IMR-90 (cell line): ENCODE measurements around the gene SYN1. TPM values are rescaled to one million over a fixed set of nuclear protein-coding genes. Genes with fewer than 3 reads are reported as not detected.

Experiments
- ATAC-seq: fragments of 200-7000 bp; cut with Tn5 transposase; 2 replicates; pipeline ENCODE4 v1.9.1; 2020; ENCODE audit warnings: low read depth, mild to moderate bottlenecking, moderate library complexity
- BruUV-seq: library from RNA; stranded (reverse); fragments of 400-500 nt; replicated peaks from 2 replicates; lab custom pipeline; 2021; lab: Mats Ljungman, UMichigan
- CTCF ChIA-PET: fragments of 300-600 bp; formaldehyde crosslinking; extraction: SDS; loops from one replicate; lab custom pipeline; 2021; ENCODE audit warnings: antibody characterized with exemption; lab: Yijun Ruan, JAX
- POLR2A ChIA-PET: fragments of 300-600 bp; sonication (Branson Sonifier 250); formaldehyde crosslinking; loops from one replicate; lab custom pipeline; 2022; ENCODE audit warnings: antibody characterized with exemption; ENCODE audit not compliant: unreplicated experiment; lab: Charles Lee
- DNase-seq: peaks from one replicate; pipeline ENCODE4 v3.0.0; 2013
- H2AFZ ChIP-seq: replicated peaks from 2 replicates; pipeline ENCODE3; 2013; ENCODE audit warnings: low read length, mild to moderate bottlenecking; ENCODE audit not compliant: poor library complexity
- H2AK5ac ChIP-seq: 2 replicates; pipeline ENCODE4 v1.6.1; 2013; ENCODE audit warnings: low read depth, low read length, inconsistent platforms
- H2AK9ac ChIP-seq: replicated peaks from 2 replicates; pipeline ENCODE3; 2013; ENCODE audit warnings: mild to moderate bottlenecking, low read depth, low read length, moderate library complexity; ENCODE audit not compliant: poor library complexity
- H2BK120ac ChIP-seq: 2 replicates; pipeline ENCODE4 v1.6.1; 2013; ENCODE audit warnings: low read depth, low read length, inconsistent platforms
- H2BK15ac ChIP-seq: 3 replicates; pipeline ENCODE4 v1.6.1; 2013; ENCODE audit warnings: low read depth, low read length, inconsistent platforms
- H2BK20ac ChIP-seq: 2 replicates; pipeline ENCODE4 v1.6.1; 2013; ENCODE audit warnings: low read depth, mild to moderate bottlenecking, inconsistent platforms, low read length, moderate library complexity
- H2BK5ac ChIP-seq: 2 replicates; pipeline ENCODE4 v1.6.1; 2013; ENCODE audit warnings: mild to moderate bottlenecking, low read depth, low read length, inconsistent platforms; ENCODE audit not compliant: poor library complexity, severe bottlenecking
- H3K14ac ChIP-seq: replicated peaks from 2 replicates; pipeline ENCODE4 v1.6.1; 2013; ENCODE audit warnings: low read depth, low read length, inconsistent platforms
- H3K18ac ChIP-seq: 2 replicates; pipeline ENCODE4 v1.6.1; 2013; ENCODE audit warnings: low read depth, low read length, control low read depth
- H3K23ac ChIP-seq: 2 replicates; pipeline ENCODE4 v1.6.1; 2013; ENCODE audit warnings: low read depth, low read length, inconsistent platforms
- H3K27ac ChIP-seq: 2 replicates; pipeline ENCODE4 v1.5.1; 2013; ENCODE audit warnings: mild to moderate bottlenecking, control low read depth, low read length; ENCODE audit not compliant: insufficient read depth
- H3K27me3 ChIP-seq: 2 replicates; pipeline ENCODE4 v1.6.1; 2013; ENCODE audit warnings: low read length; ENCODE audit not compliant: control insufficient read depth, insufficient read depth
- H3K36me3 ChIP-seq: 2 replicates; pipeline ENCODE4 v1.6.1; 2013; ENCODE audit warnings: low read length, mixed read lengths; ENCODE audit not compliant: control insufficient read depth, insufficient read depth
- H3K4ac ChIP-seq: 2 replicates; pipeline ENCODE4 v1.6.1; 2013; ENCODE audit warnings: low read depth, low read length, inconsistent platforms
- H3K4me1 ChIP-seq: 2 replicates; pipeline ENCODE4 v1.6.1; 2013; ENCODE audit warnings: low read length, mixed read lengths; ENCODE audit not compliant: control insufficient read depth, insufficient read depth
- H3K4me2 ChIP-seq: 2 replicates; pipeline ENCODE4 v1.6.1; 2013; ENCODE audit warnings: low read depth, mild to moderate bottlenecking, control low read depth, low read length, moderate library complexity
- H3K4me3 ChIP-seq: 2 replicates; pipeline ENCODE4 v1.5.1; 2013; ENCODE audit warnings: low read depth, mild to moderate bottlenecking, control low read depth, low read length, moderate library complexity; ENCODE audit not compliant: insufficient read depth
- H3K56ac ChIP-seq: 2 replicates; pipeline ENCODE4 v1.6.1; 2013; ENCODE audit warnings: low read length, inconsistent platforms; ENCODE audit not compliant: insufficient read depth; ENCODE audit errors: extremely low read depth
- H3K79me1 ChIP-seq, 2 experiments: 2 replicates each; pipeline ENCODE4 v1.6.1; 2013; ENCODE audit warnings: low read length in 2 of 2, inconsistent platforms in 1 of 2, low read depth in 1 of 2
- H3K9ac ChIP-seq: 2 replicates; pipeline ENCODE4 v1.6.1; 2013; ENCODE audit warnings: low read depth, low read length, control low read depth
- H3K9me1 ChIP-seq: 2 replicates; pipeline ENCODE4 v1.6.1; 2013; ENCODE audit warnings: low read length, inconsistent platforms; ENCODE audit not compliant: insufficient read depth
- H3K9me3 ChIP-seq: 2 replicates; pipeline ENCODE4 v1.6.1; 2013; ENCODE audit warnings: low read length; ENCODE audit not compliant: control insufficient read depth, insufficient read depth
- H4K20me1 ChIP-seq: 2 replicates; pipeline ENCODE4 v1.6.1; 2013; ENCODE audit warnings: low read length, inconsistent platforms; ENCODE audit not compliant: insufficient read depth
- H4K5ac ChIP-seq: 2 replicates; pipeline ENCODE4 v1.6.1; 2013; ENCODE audit warnings: mild to moderate bottlenecking, low read depth, low read length, control low read depth
- H4K8ac ChIP-seq, 2 experiments: 2 replicates each; pipeline ENCODE4 v1.6.1; 2013; ENCODE audit warnings: low read depth in 2 of 2, low read length in 2 of 2, control low read depth in 1 of 2, inconsistent platforms in 1 of 2
- H4K91ac ChIP-seq: 2 replicates; pipeline ENCODE4 v1.6.1; 2013; ENCODE audit warnings: low read depth, low read length, inconsistent platforms; ENCODE audit not compliant: insufficient read depth
- BHLHE40 ChIP-seq: fragments of 150-350 bp; IDR thresholded peaks from 2 replicates; pipeline ENCODE4 v1.6.1; 2016; ENCODE audit warnings: mild to moderate bottlenecking, low read depth, low read length
- CEBPB ChIP-seq: IDR thresholded peaks from 2 replicates; pipeline ENCODE4 v1.6.1; 2012; ENCODE audit warnings: low read depth, low read length, improper control_type of control experiment
- FOS ChIP-seq: fragments of 150-350 bp; IDR thresholded peaks from 2 replicates; pipeline ENCODE4 v1.6.1; 2016; ENCODE audit warnings: low read depth, low read length
- MAFK ChIP-seq: IDR thresholded peaks from 2 replicates; pipeline ENCODE4 v1.6.1; 2012; ENCODE audit warnings: low read depth, low read length, improper control_type of control experiment
- MAZ ChIP-seq: IDR thresholded peaks from 2 replicates; pipeline ENCODE4 v1.6.1; 2012; ENCODE audit warnings: low read depth, mild to moderate bottlenecking, low read length, improper control_type of control experiment, moderate library complexity, borderline replicate concordance
- MXI1 ChIP-seq: IDR thresholded peaks from 2 replicates; pipeline ENCODE4 v1.6.1; 2012; ENCODE audit warnings: low read depth, mild to moderate bottlenecking, low read length, moderate library complexity, borderline replicate concordance
- NFE2L2 ChIP-seq: fragments of 150-350 bp; IDR thresholded peaks from 2 replicates; pipeline ENCODE4 v1.6.1; 2016; ENCODE audit warnings: low read depth, mild to moderate bottlenecking, low read length
- POLR2A ChIP-seq: IDR thresholded peaks from 2 replicates; pipeline ENCODE4 v1.6.1; 2012; ENCODE audit warnings: mild to moderate bottlenecking, low read depth, low read length
- RAD21 ChIP-seq: IDR thresholded peaks from 2 replicates; pipeline ENCODE4 v1.6.1; 2012; ENCODE audit warnings: low read length, improper control_type of control experiment
- RCOR1 ChIP-seq: IDR thresholded peaks from 2 replicates; pipeline ENCODE4 v1.6.1; 2012; ENCODE audit warnings: mild to moderate bottlenecking, low read length, improper control_type of control experiment; ENCODE audit not compliant: insufficient replicate concordance
- RFX5 ChIP-seq: IDR thresholded peaks from 2 replicates; pipeline ENCODE4 v1.8.0; 2012; ENCODE audit warnings: low read depth, mild to moderate bottlenecking, low read length, moderate library complexity
- SMC3 ChIP-seq: fragments of 150-350 bp; IDR thresholded peaks from 2 replicates; pipeline ENCODE4 v1.6.1; 2016; ENCODE audit warnings: low read depth, mild to moderate bottlenecking, antibody characterized with exemption, low read length, moderate library complexity
- WGBS, 2 experiments: methylation state at CpG; one replicate each; pipeline versions ENCODE4 v1.1.5 to v1.1.7; 2013; ENCODE audit warnings: missing lambda C conversion rate in 2 of 2; ENCODE audit not compliant: insufficient read length in 1 of 2; ENCODE audit errors: extremely low coverage in 2 of 2; 5-methylcytosine and 5-hydroxymethylcytosine counted together
- dilution Hi-C: fragments of 300-500 bp; cut with HindIII; formaldehyde crosslinking; loops from one replicate; pipeline ENCODE4 v1.14.3; 2018; ENCODE audit warnings: low sequenced_read_pairs; ENCODE audit not compliant: unreplicated experiment
- in situ Hi-C: fragments of 300-500 bp; cut with MboI; formaldehyde crosslinking; loops from 3 replicates; pipeline ENCODE4 v1.14.3; 2019; ENCODE audit warnings: low sequenced_read_pairs, inconsistent platforms, mixed read lengths
- intact Hi-C: fragments of 100-400 bp; cut with micrococcal nuclease; formaldehyde crosslinking; loops from 2 replicates; pipeline ENCODE4 v1.10.0; 2022
- polyA plus RNA-seq, 3 experiments: library from polyadenylated mRNA; depleted of rRNA; stranded (reverse); fragments of >200 nt; gene quantifications; 2 replicates each; pipeline ENCODE4 v1.2.3, GENCODE V29; 2012; ENCODE audit warnings: low replicate concordance in 1 of 3
- total RNA-seq: library from RNA; depleted of rRNA; stranded (reverse); fragments of >200 nt; gene quantifications from 2 replicates; pipeline ENCODE4 v1.2.3, GENCODE V29; 2012
- TF ChIP-seq, protein P1 (sequence below): fragments of 150-350 bp; IDR thresholded peaks from 2 replicates; pipeline ENCODE4 v1.6.1; 2017; ENCODE audit warnings: mild to moderate bottlenecking, antibody characterized with exemption, low read length, low read depth
- TF ChIP-seq, protein P2 (sequence below): conservative IDR thresholded peaks from 2 replicates; pipeline ENCODE4 v1.5.1; 2012; ENCODE audit warnings: mild to moderate bottlenecking, low read depth, low read length, improper control_type of control experiment
- TF ChIP-seq, protein P3 (sequence below): fragments of 150-350 bp; IDR thresholded peaks from 2 replicates; pipeline ENCODE4 v1.6.1; 2016; ENCODE audit warnings: low read depth, mild to moderate bottlenecking, low read length, moderate library complexity, borderline replicate concordance

SYN1 gene
- total and polyA plus RNA-seq, 2 of the 4 experiments (the other 2 are of a cell fraction), result under 0.01 to 0.56 TPM

DNA sequence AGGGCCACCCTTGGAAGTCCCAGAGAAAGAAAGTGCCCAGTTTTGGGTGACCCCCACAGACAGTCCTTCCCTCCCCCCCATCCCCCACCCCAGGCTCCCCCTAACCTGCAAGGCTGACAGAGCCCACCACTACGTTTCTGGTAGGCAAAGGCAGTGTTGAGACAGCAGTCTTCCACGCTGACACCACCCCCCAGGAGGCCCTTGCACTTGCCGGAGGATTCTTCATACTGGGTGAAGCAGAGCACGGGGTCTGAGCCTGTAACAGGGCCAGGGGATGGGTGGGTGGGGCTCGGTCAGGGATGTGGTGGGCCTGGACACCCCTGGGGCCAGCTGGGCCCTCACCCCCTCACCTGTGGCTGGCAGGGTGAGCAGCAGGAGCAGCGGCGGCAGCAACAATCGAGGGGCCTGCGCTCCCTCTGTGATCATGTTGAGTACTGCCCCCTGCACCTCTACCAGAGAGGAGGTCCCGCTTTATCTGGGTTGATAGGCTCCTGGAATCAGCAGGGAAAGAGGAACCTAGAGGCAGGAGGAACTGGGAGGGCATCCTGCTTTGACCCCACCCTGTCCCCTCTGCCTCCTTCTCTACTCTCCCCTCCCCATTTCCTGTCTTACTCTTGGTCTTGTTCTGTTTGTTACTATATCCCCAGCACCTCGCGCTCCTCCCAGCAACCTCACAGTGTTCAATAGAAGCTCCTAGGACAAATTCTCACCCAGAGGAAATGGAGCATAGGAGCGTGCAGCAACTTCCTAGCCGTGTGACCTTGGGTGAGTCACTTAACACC lies 10.0 kb upstream of the SYN1 start, which contains the start of gene CFP:
CFP (minus strand) TSS at position 512 of the 782 bp plus-strand sequence; CDS start at position 426, 86 bp downstream.
- no peak for ATAC-seq
- intact Hi-C loops, result no loop called here
- no peak for TF ChIP-seq SMC3
- no peak for TF ChIP-seq RFX5
- TF ChIP-seq RAD21, result no peak
- no peak for TF ChIP-seq RCOR1
- no peak for TF ChIP-seq NFE2L2
- TF ChIP-seq FOS, result no peak
- no peak for TF ChIP-seq MAFK
- TF ChIP-seq, protein P1, sequence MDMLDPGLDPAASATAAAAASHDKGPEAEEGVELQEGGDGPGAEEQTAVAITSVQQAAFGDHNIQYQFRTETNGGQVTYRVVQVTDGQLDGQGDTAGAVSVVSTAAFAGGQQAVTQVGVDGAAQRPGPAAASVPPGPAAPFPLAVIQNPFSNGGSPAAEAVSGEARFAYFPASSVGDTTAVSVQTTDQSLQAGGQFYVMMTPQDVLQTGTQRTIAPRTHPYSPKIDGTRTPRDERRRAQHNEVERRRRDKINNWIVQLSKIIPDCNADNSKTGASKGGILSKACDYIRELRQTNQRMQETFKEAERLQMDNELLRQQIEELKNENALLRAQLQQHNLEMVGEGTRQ, result no peak
- TF ChIP-seq POLR2A, result no peak
- TF ChIP-seq CEBPB, result no peak
- TF ChIP-seq, protein P2, sequence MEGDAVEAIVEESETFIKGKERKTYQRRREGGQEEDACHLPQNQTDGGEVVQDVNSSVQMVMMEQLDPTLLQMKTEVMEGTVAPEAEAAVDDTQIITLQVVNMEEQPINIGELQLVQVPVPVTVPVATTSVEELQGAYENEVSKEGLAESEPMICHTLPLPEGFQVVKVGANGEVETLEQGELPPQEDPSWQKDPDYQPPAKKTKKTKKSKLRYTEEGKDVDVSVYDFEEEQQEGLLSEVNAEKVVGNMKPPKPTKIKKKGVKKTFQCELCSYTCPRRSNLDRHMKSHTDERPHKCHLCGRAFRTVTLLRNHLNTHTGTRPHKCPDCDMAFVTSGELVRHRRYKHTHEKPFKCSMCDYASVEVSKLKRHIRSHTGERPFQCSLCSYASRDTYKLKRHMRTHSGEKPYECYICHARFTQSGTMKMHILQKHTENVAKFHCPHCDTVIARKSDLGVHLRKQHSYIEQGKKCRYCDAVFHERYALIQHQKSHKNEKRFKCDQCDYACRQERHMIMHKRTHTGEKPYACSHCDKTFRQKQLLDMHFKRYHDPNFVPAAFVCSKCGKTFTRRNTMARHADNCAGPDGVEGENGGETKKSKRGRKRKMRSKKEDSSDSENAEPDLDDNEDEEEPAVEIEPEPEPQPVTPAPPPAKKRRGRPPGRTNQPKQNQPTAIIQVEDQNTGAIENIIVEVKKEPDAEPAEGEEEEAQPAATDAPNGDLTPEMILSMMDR, result no peak
- TF ChIP-seq, protein P3, sequence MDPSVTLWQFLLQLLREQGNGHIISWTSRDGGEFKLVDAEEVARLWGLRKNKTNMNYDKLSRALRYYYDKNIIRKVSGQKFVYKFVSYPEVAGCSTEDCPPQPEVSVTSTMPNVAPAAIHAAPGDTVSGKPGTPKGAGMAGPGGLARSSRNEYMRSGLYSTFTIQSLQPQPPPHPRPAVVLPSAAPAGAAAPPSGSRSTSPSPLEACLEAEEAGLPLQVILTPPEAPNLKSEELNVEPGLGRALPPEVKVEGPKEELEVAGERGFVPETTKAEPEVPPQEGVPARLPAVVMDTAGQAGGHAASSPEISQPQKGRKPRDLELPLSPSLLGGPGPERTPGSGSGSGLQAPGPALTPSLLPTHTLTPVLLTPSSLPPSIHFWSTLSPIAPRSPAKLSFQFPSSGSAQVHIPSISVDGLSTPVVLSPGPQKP, result no peak
- no peak for TF ChIP-seq MAZ
- TF ChIP-seq BHLHE40, result no peak
- TF ChIP-seq MXI1, result no peak

More for the DNA sequence above, 10.0 kb upstream of the SYN1 start, which contains the start of gene CFP:
- in situ Hi-C loops, result loop anchor here (25.0 kb wide), 1 partner anchor 417 kb away; the partner anchor contains the start of gene CDK16
- Histone ChIP-seq H3K18ac (no peak within 1 kb of the TSS), H3K36me3 (peaks cover 4% of the 10 kb centered on the region; the same call in 1 of the 2 replicates), H2AK9ac (peak within 1 kb of the TSS; percentile 55), H3K79me1 (no peaks in the 10 kb centered on the region), H2AK5ac (no peak within 1 kb of the TSS), H4K91ac (no peak within 1 kb of the TSS), H3K14ac (no peak within 1 kb of the TSS), H3K27me3 (no peaks in the 10 kb centered on the region; the same call in 1 of the 2 replicates), H2BK20ac (no peak within 1 kb of the TSS), H3K4me1 (no peaks in the 10 kb centered on the region), H3K9me1 (no peaks in the 10 kb centered on the region), H3K27ac (no peak within 1 kb of the TSS), H3K9ac (no peak within 1 kb of the TSS), H2BK15ac (no peak within 1 kb of the TSS), H2BK5ac (no peak within 1 kb of the TSS), H3K23ac (no peak within 1 kb of the TSS), H3K4me2 (no peak within 1 kb of the TSS), H4K8ac (no peak within 1 kb of the TSS), H3K4me3 (no peak within 1 kb of the TSS), H4K20me1 (no peaks in the 10 kb centered on the region; the same call in 1 of the 2 replicates), H4K5ac (no peak within 1 kb of the TSS), H2AFZ (no peak within 1 kb of the TSS), H3K56ac (no peak within 1 kb of the TSS), H3K9me3 (no peaks in the 10 kb centered on the region), H2BK120ac (no peak within 1 kb of the TSS), H3K4ac (no peak within 1 kb of the TSS)
- CTCF ChIA-PET, result interaction anchor here (0.6 kb wide), 1 partner anchor 12 kb away, joined by 3 read pairs; no protein-coding TSS in a partner anchor
- dilution Hi-C loops, result no loop called here
- POLR2A ChIA-PET, result interaction anchor here (0.9 kb wide), 1 partner anchor 11 kb away, joined by 3 read pairs; no protein-coding TSS in a partner anchor
- WGBS, 2 experiments, result no CpG with 5 or more reads among the region's 14 CpGs
- no TSS peak for BruUV-seq
- no peak for DNase-seq
